H1 (cell line): Measurements from ENCODE around the gene MICU1. TPM values are rescaled to one million over a fixed set of nuclear protein-coding genes. Genes with fewer than 3 reads are reported as not detected.

ENCODE experiments used
- CTCF ChIA-PET: fragments of 300-600 bp; sonication (Branson Sonifier 250); formaldehyde crosslinking; loops from one replicate; lab custom pipeline; 2021; ENCODE audit not compliant: partially characterized antibody; lab: Charles Lee
- POLR2A ChIA-PET: fragments of 300-600 bp; sonication (Branson Sonifier 250); formaldehyde crosslinking; loops from one replicate; lab custom pipeline; 2021; ENCODE audit warnings: inconsistent platforms; ENCODE audit not compliant: partially characterized antibody; lab: Charles Lee
- DNase-seq, 2 experiments: peaks; one replicate each; pipeline versions ENCODE4 v3.0.0 to v3.0.0-alpha.2; 2010 to 2022; ENCODE audit warnings: low spot score in 2 of 2, low read depth in 1 of 2, mixed read lengths in 1 of 2
- FAIRE-seq: peaks from 2 replicates; lab custom pipeline; 2011; peaks lifted over from hg19 to GRCh38; lab: Jason Lieb, UNC
- H2AFZ ChIP-seq: 2 replicates; pipeline ENCODE4 v1.8.1; 2012; ENCODE audit warnings: low read length, inconsistent platforms
- H2AK5ac ChIP-seq: 2 replicates; pipeline ENCODE4 v1.6.1; 2013; ENCODE audit warnings: low read depth, low read length
- H2BK120ac ChIP-seq: replicated peaks from 2 replicates; pipeline ENCODE3; 2013; ENCODE audit warnings: low read depth, low read length, inconsistent platforms
- H2BK12ac ChIP-seq: 2 replicates; pipeline ENCODE4 v1.6.1; 2013; ENCODE audit warnings: low read depth, low read length
- H2BK15ac ChIP-seq: 2 replicates; pipeline ENCODE4 v1.6.1; 2013; ENCODE audit warnings: low read length
- H2BK20ac ChIP-seq: 2 replicates; pipeline ENCODE4 v1.6.1; 2013; ENCODE audit warnings: low read length
- H2BK5ac ChIP-seq: 2 replicates; pipeline ENCODE4 v1.6.1; 2013; ENCODE audit warnings: low read depth, low read length
- H3K14ac ChIP-seq: 2 replicates; pipeline ENCODE4 v1.6.1; 2013; ENCODE audit warnings: inconsistent platforms; ENCODE audit not compliant: insufficient read length
- H3K18ac ChIP-seq: 2 replicates; pipeline ENCODE4 v1.6.1; 2013; ENCODE audit warnings: low read length; ENCODE audit errors: extremely low read depth
- H3K23ac ChIP-seq: 2 replicates; pipeline ENCODE4 v1.6.1; 2013; ENCODE audit warnings: inconsistent platforms; ENCODE audit not compliant: insufficient read length
- H3K23me2 ChIP-seq: 2 replicates; pipeline ENCODE4 v1.6.1; 2013; ENCODE audit warnings: low read depth, low read length
- H3K27ac ChIP-seq: 2 replicates; pipeline ENCODE4 v1.6.1; 2011; ENCODE audit warnings: low read depth, low read length, inconsistent platforms
- H3K27me3 ChIP-seq, 4 experiments: replicated peaks in 1 of 4; 1 replicate in 1 of 4; 2 replicates in 3 of 4; pipeline versions ENCODE4 v1.6.1 to v1.8.1; 2011 to 2013; ENCODE audit warnings: low read length in 3 of 4, mild to moderate bottlenecking in 3 of 4, inconsistent platforms in 2 of 4, mixed read lengths in 2 of 4, moderate library complexity in 1 of 4; ENCODE audit not compliant: control insufficient read depth in 3 of 4, insufficient read depth in 3 of 4; ENCODE audit errors: extremely low read depth in 1 of 4
- H3K36me3 ChIP-seq, 4 experiments: 2 replicates each; pipeline versions ENCODE4 v1.6.1 to v1.8.1; 2011 to 2013; ENCODE audit warnings: mild to moderate bottlenecking in 4 of 4, low read length in 3 of 4, moderate library complexity in 2 of 4, control low read depth in 1 of 4, inconsistent platforms in 1 of 4; ENCODE audit not compliant: insufficient read depth in 4 of 4, control insufficient read depth in 2 of 4
- H3K4ac ChIP-seq: replicated peaks from 2 replicates; pipeline ENCODE3; 2013; ENCODE audit warnings: low read length, low read depth, mixed read lengths, inconsistent platforms; ENCODE audit not compliant: insufficient read length
- H3K4me1 ChIP-seq, 4 experiments: replicated peaks in 1 of 4; 1 replicate in 1 of 4; 2 replicates in 3 of 4; pipeline versions ENCODE4 v1.6.1 to v1.8.1; 2011 to 2013; ENCODE audit warnings: low read length in 3 of 4, inconsistent platforms in 2 of 4, mixed read lengths in 1 of 4; ENCODE audit not compliant: insufficient read depth in 4 of 4, control insufficient read depth in 3 of 4
- H3K4me2 ChIP-seq, 2 experiments: 2 replicates each; pipeline versions ENCODE4 v1.6.1 to v1.8.1; 2011 to 2013; ENCODE audit warnings: low read depth in 2 of 2, low read length in 2 of 2, control low read depth in 1 of 2, inconsistent platforms in 1 of 2, mild to moderate bottlenecking in 1 of 2; ENCODE audit not compliant: insufficient read depth in 1 of 2
- H3K4me3 ChIP-seq, 4 experiments: fragments of 200-600, 300-600 bp in 1 of 4; sonication (generic), shearing (Covaris generic), sonication (Bioruptor Twin) in 1 of 4; 2 replicates each; pipeline versions ENCODE4 v1.5.1 to v1.8.1; 2011 to 2016; ENCODE audit warnings: low read length in 4 of 4, low read depth in 3 of 4, control low read depth in 2 of 4, inconsistent platforms in 2 of 4, mild to moderate bottlenecking in 2 of 4, mixed read lengths in 1 of 4, moderate library complexity in 1 of 4; ENCODE audit not compliant: insufficient read depth in 2 of 4; ENCODE audit errors: extremely low read depth in 1 of 4
- H3K56ac ChIP-seq: replicated peaks from 2 replicates; pipeline ENCODE3; 2013; ENCODE audit warnings: low read depth, mild to moderate bottlenecking, mixed read lengths, low read length, inconsistent platforms; ENCODE audit not compliant: insufficient read length
- H3K79me1 ChIP-seq: 2 replicates; pipeline ENCODE4 v1.6.1; 2013; ENCODE audit warnings: low read depth, low read length, control low read depth
- H3K79me2 ChIP-seq, 2 experiments: 2 replicates each; pipeline versions ENCODE4 v1.6.1 to v1.8.1; 2012 to 2013; ENCODE audit warnings: low read length in 2 of 2, mild to moderate bottlenecking in 2 of 2, inconsistent platforms in 1 of 2; ENCODE audit not compliant: insufficient read depth in 2 of 2, control insufficient read depth in 1 of 2
- H3K9ac ChIP-seq, 4 experiments: replicated peaks in 1 of 4; 1 replicate in 1 of 4; 2 replicates in 3 of 4; pipeline versions ENCODE4 v1.6.1 to v1.8.1; 2011 to 2013; ENCODE audit warnings: low read depth in 3 of 4, low read length in 3 of 4, control low read depth in 2 of 4, mild to moderate bottlenecking in 2 of 4, moderate library complexity in 2 of 4, inconsistent platforms in 1 of 4; ENCODE audit errors: extremely low read depth in 1 of 4
- H3K9me3 ChIP-seq, 2 experiments: 2 replicates each; pipeline versions ENCODE4 v1.6.1 to v1.8.1; 2012 to 2013; ENCODE audit warnings: mild to moderate bottlenecking in 2 of 2, moderate library complexity in 2 of 2, control low read depth in 1 of 2, inconsistent platforms in 1 of 2, low read depth in 1 of 2, low read length in 1 of 2, mixed read lengths in 1 of 2; ENCODE audit not compliant: insufficient read depth in 2 of 2
- H4K20me1 ChIP-seq, 2 experiments: replicated peaks in 1 of 2; 2 replicates each; pipeline versions ENCODE3 to v1.8.1; 2011 to 2013; ENCODE audit warnings: inconsistent platforms in 2 of 2, low read length in 2 of 2, mild to moderate bottlenecking in 1 of 2; ENCODE audit not compliant: insufficient read depth in 2 of 2, control insufficient read depth in 1 of 2
- H4K5ac ChIP-seq: 2 replicates; pipeline ENCODE4 v1.6.1; 2013; ENCODE audit warnings: low read length, low read depth, mixed read lengths, inconsistent platforms; ENCODE audit not compliant: insufficient read length
- H4K8ac ChIP-seq: 2 replicates; pipeline ENCODE4 v1.8.0; 2013; ENCODE audit warnings: mild to moderate bottlenecking, moderate library complexity, low read length, inconsistent platforms; ENCODE audit not compliant: insufficient read depth; ENCODE audit errors: extremely low read depth
- H4K91ac ChIP-seq: replicated peaks from 2 replicates; pipeline ENCODE3; 2013; ENCODE audit warnings: low read length, mixed read lengths, inconsistent platforms; ENCODE audit not compliant: insufficient read length
- CBX5 ChIP-seq: fragments of 300-800, 300-1000 bp; sonication (generic); IDR thresholded peaks from 2 replicates; pipeline ENCODE4 v1.7.1; 2016; ENCODE audit warnings: antibody characterized with exemption, low read length, low read depth
- E2F6 ChIP-seq: IDR thresholded peaks from 2 replicates; pipeline ENCODE4 v1.6.1; 2012; ENCODE audit warnings: inconsistent platforms
- EGR1 ChIP-seq: IDR thresholded peaks from 2 replicates; pipeline ENCODE4 v1.6.1; 2011; ENCODE audit warnings: low read depth, low read length, borderline replicate concordance
- FOSL1 ChIP-seq: IDR thresholded peaks from 2 replicates; pipeline ENCODE4 v1.6.1; 2011; ENCODE audit warnings: mild to moderate bottlenecking, low read depth, low read length, moderate library complexity; ENCODE audit not compliant: insufficient read depth
- NANOG ChIP-seq: IDR thresholded peaks from 2 replicates; pipeline ENCODE4 v1.6.1; 2011; ENCODE audit warnings: low read length, low read depth, mild to moderate bottlenecking, inconsistent platforms; ENCODE audit not compliant: insufficient read depth, poor library complexity, severe bottlenecking
- RXRA ChIP-seq: IDR thresholded peaks from 2 replicates; pipeline ENCODE4 v1.6.1; 2011; ENCODE audit warnings: low read depth, mild to moderate bottlenecking, low read length, moderate library complexity; ENCODE audit not compliant: insufficient read depth
- SP1 ChIP-seq: IDR thresholded peaks from 2 replicates; pipeline ENCODE4 v1.6.1; 2011; ENCODE audit warnings: low read depth, low read length
- SUZ12 ChIP-seq: fragments of 200-600 bp; sonication (generic); IDR thresholded peaks from 2 replicates; pipeline ENCODE4 v1.6.1; 2012; ENCODE audit warnings: mild to moderate bottlenecking, inconsistent platforms, low read length, moderate library complexity, mixed read lengths
- TCF12 ChIP-seq: IDR thresholded peaks from 2 replicates; pipeline ENCODE4 v1.6.1; 2011; ENCODE audit warnings: low read depth, mild to moderate bottlenecking, low read length
- WGBS, 2 experiments: shearing (Covaris generic) in 1 of 2; methylation state at CpG; one replicate each; pipeline versions ENCODE4 v1.1.6 to v1.1.7; 2013 to 2015; ENCODE audit warnings: low lambda C conversion rate in 2 of 2, mixed read lengths in 2 of 2, inconsistent platforms in 1 of 2, low coverage in 1 of 2, missing lambda C conversion rate in 1 of 2; ENCODE audit not compliant: insufficient replicate concordance in 2 of 2, insufficient coverage in 1 of 2, insufficient read length in 1 of 2; ENCODE audit errors: extremely low coverage in 1 of 2, missing lambda C conversion rate in 1 of 2; 5-methylcytosine and 5-hydroxymethylcytosine counted together
- polyA plus RNA-seq, 7 experiments: library from polyadenylated mRNA; depleted of rRNA in 3 of 7; stranded (reverse) in 5 of 7; unstranded in 2 of 7; fragments of >200 nt in 5 of 7; fragments of 200-250 nt in 2 of 7; gene quantifications; 1 replicate in 5 of 7; 2 replicates in 1 of 7; 4 replicates in 1 of 7; pipeline versions ENCODE4 v1.2.1 to v1.2.3, GENCODE V29; 2011 to 2013; ENCODE audit warnings: missing spikeins in 2 of 7, mixed read lengths in 2 of 7
- total RNA-seq: library from RNA; stranded (reverse); fragmentation: NEBNext Ultra II Directional; extraction: Animal tissue kit (Norgen Biotek cat#: 25700); gene quantifications from 2 replicates; pipeline ENCODE4 v1.2.1, GENCODE V29; 2021

The MICU1 gene
- total and polyA plus RNA-seq, 2 of the 8 experiments (the other 6 are each of a cell fraction or from before 2014, with no cell fraction given), result 18.0 to 36.7 TPM

GRCh38 chr10:72505435-72505834 lies 120.4 kb downstream of the MICU1 start:
- Histone ChIP-seq H2BK12ac (no peak overlapping the region), H3K14ac (no peak overlapping the region), H2AK5ac (no peak overlapping the region), H2BK120ac (no peak overlapping the region), H3K18ac (no peak overlapping the region), H3K36me3 (no peaks in the 10 kb centered on the region; a peak in 1 of 8 replicates), H3K4me2 (no peak overlapping the region), H3K4me1 (no peaks in the 10 kb centered on the region), H2BK15ac (no peak overlapping the region), H3K4me3 (no peak overlapping the region), H3K79me1 (no peaks in the 10 kb centered on the region), H3K27me3 (no peaks in the 10 kb centered on the region), H4K20me1 (no peaks in the 10 kb centered on the region), H3K27ac (no peak overlapping the region), H4K8ac (no peak overlapping the region), H2BK20ac (no peak overlapping the region), H3K23ac (no peak overlapping the region), H4K91ac (no peak overlapping the region), H3K4ac (no peak overlapping the region), H3K9me3 (0 out of 4 replicates have a peak, but pooled peaks cover 0 to 4% of the 10 kb centered on the region in 2 experiments), H3K79me2 (no peaks in the 10 kb centered on the region), H2BK5ac (no peak overlapping the region), H3K23me2 (no peaks in the 10 kb centered on the region; the same call in 1 of the 2 replicates), H2AFZ (no peak overlapping the region), H3K56ac (no peak overlapping the region), H4K5ac (no peak overlapping the region), H3K9ac (no peak overlapping the region)
- DNase-seq (no peak), FAIRE-seq (no peak)
- TF ChIP-seq SP1 (no peak), E2F6 (no peak), EGR1 (no peak), FOSL1 (no peak), CBX5 (no peak), RXRA (no peak), NANOG (no peak), SUZ12 (no peak), TCF12 (no peak)
- 96% methylated on average over 6 of the region's 6 CpGs; no CpG with 5 or more reads in 1 of the 2 experiments for WGBS, 2 experiments
- ChIA-PET CTCF (interaction anchor here (1.2 kb wide), 1 partner anchor 130 kb away, joined by 3 read pairs; no protein-coding TSS in a partner anchor), POLR2A (no interaction called here)
